NCI-H526 treated with DMSO at 0.1 percent for 48 hours (cell line): ENCODE data around the gene UGT2B17.
A peak's percentile ranks its signal among the peaks of the same experiment; 100 is the strongest.
"Not testable (repeated sequence)": the region's sequence is repeated elsewhere in the genome, so short reads cannot be mapped to it uniquely, and the experiment has no call there.

ENCODE experiments used
- DNase-seq: peaks from one replicate; lab custom pipeline; 2025; lab: John Stamatoyannopoulos, UW

The UGT2B17 gene

DNA sequence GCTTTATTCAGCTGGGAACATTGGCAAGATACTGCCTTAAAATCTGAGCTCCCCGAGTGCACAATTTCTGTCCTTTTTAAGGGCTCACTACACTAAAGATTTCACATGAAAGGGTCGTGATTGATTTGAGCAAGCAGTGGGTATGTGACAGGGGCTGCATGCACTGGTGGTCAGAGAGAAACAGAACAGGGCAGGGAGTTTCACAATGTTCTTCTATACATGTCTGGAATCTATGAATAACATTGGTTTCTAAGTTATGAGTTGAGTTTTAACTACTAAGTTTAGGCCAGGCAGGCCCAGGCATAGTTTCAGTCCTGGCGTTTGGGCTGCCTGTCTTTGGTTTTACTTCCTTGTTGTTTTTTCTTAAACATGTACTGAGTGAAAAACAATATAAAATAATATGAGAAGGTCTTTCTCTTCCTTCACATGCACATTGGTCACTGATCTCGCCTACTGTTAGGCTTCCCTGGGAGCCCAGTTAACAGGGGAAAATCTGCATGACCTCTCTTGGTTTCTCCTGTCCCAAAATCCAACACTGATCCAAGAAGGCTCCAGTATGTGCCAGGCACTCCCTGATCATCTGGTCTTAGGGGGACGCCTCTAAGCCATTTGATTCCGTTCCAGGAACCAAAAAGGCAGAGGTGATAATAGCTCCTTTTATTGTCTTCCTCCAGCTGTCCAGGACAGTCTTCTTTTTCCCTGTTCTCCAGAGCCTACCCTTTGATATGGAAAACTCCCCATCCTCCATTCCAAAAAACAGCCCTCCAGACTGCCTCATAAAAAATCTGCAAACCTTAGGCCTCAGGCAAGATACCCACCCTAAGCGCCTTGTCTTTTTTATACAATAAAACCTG is at the start of gene UGT2B17:
Gene UGT2B17 (minus strand): TSS at position 51 of the 854 bp plus-strand sequence. CDS start 7,838 bp downstream, outside the sequence.
- no peak for DNase-seq

DNA sequence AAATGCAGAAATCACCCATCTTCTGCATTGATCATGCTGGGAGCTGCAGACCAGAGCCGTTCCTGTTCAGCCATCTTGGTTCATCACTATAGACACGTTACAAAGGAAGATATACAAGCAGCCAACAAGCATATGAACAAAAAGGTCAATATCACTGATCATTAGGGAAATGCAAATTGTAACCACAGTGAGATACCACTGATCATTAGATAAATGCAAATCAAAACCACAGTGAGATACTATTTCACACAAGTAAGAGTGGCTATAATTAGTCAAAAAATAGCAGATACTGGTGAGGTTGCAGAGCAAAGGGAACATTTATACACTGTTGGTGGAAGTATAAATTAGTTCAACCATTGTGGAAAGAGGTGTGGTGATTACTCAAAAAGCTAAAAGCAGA is 46.6 kb upstream of the UGT2B17 start:
- DNase-seq, result peak; percentile 63

DNA sequence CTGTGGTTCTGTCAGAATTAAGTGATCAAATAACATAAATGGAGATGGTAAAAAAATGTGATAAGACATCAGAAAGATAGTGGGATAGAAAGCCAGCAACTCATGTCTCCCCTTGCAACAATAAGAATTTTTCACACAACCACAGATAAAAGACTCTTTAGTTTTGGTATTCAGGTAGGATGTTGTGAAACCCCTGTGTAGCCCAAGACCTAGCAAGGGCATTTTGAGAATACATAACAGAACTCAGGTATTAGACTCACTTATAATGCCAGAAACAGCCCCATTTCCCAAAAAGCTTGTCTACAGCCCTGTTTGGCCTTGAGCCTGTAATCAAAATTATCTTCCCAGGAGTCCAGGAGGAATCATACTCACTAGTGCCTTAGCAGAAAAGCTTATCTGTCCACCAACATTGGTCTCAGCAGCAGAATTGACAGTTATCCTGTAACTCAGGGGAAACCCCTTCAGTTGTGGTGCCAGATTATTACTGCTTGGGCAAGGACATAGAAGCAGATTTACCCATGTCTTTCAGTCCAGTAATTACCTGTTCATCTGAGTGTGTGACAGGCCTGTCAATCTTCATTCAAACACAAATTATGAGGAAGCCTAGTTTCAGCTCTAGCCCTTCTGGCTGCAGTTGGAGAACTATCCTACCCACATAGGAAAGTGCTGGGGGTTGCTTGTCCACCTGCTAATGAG is 41.0 kb upstream of the UGT2B17 start:
- no peak for DNase-seq

DNA sequence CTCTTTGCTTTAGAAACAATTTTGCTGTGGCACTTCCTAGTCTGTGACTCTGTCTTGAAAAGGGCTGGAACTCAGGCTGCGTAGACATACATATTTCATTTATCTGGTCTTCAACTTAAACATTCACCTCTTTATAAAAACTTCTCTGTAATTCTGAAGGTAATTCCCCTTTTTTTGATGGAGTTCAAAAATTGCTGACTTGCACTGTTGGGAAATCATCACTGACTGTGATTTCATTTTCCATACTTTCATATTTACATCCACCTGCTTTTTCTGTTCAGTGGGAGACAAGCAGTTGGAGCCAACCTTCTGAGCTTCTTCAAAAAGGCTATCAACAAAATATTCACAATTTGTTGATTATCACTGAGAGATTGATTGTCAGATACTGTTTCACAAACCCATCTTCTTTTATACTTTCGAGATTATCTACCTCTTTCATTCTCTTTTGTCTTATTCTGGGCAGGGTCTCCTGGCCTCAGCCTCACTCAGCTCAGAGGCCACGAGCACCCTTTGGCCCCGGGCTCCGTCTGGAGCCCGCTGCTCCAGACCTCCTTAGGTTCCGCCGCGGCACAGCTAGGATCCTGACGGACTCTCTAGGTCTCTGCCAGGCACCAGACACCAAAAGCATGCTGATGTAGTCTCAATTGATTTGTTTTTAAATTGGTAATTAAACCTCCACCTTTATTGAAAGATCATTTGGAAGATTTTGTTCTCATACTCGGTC is 39.7 kb upstream of the UGT2B17 start:
- DNase-seq, result no peak

DNA sequence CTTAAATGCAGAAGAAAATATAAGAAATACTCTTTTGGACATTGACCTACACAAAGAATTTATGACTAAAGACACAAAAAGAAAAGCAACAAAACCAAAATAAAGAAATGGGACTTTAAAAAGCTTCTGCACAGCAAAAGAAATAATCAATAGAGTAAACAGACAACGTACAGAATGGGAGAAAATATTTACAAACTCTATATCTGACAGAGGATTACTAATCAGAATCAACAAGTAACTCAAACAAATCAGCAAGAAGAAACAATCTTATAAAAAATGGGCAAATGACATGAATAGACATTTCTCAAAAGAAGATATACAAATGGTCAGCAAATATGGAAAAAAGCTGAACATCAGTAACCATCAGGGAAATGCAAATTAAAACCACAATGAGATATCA is 37.6 kb upstream of the UGT2B17 start:
- no peak for DNase-seq

DNA sequence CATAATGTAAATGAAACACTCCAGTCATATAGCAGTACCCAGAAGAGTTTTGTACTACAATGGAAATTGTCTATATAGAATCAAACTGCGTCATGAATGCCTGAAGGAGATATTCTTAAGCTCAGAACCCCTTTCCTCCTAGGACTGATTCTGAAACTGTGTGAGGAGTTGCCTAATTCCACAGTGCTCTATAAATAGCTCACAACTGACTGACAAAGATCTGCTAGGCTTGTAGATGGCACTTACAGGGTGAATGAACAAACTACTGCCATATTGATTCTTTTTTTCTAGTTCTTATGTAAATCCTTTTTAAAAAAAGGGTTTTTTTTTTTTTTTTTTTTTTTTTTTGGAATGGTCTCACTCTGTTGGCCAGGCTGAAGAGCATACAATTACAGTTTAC is 30.1 kb upstream of the UGT2B17 start:
- no peak for DNase-seq

DNA sequence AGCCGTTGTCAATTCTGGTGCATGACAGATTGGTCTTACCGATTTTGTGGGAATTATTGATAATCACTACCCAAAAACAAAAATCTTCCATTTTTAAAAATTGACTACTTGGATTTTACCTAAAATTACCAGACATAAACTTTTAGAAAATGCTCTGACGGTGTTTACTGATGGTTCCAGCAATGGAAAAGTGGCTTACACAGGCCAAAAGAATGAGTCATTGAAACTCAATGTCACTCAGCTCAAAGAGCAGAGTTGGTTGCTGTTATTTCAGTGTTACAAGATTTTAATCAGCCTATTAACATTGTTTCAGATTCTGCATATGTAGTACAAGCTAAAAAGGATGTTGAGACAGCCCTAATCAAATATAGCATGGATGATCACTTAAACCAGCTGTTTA is 23.0 kb upstream of the UGT2B17 start:
- no peak for DNase-seq

DNA sequence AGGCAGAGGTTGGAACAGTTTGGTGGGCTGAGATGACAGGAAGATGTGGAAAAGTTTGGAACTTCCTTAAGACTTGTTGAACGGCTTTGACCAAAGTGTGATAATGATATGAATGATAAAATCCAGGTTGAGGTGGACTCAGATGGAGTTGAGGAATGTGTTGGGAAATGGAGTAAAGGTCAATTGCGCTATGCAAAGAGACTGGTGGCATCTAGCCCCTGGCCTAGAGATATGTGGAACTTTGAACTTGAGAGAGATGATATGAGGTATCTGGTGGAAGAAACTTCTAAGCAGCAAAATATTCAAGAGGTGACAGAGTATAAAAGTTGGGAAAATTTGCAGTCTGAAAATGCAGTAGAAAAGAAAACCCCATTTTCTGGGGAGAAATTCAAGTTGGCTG is 21.4 kb upstream of the UGT2B17 start:
- no peak for DNase-seq

DNA sequence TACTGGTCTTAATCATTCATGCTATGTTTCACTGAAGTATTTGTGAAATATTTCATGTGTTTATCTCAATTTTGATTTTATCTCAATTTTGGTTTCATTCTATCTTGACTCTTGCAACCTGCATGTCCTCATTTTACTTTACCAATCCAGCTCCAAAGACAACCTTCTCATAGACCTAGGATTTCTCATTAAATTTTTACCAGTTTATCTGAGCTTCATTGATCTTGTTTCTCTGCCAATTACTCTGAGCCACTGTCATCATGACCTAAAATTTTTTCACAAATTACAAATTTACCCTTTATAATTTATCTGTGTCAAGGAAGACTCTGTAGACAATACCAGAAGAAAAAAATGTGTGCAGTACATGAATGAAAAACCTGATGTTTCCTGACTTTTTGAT is 18.6 kb upstream of the UGT2B17 start:
- no peak for DNase-seq

DNA sequence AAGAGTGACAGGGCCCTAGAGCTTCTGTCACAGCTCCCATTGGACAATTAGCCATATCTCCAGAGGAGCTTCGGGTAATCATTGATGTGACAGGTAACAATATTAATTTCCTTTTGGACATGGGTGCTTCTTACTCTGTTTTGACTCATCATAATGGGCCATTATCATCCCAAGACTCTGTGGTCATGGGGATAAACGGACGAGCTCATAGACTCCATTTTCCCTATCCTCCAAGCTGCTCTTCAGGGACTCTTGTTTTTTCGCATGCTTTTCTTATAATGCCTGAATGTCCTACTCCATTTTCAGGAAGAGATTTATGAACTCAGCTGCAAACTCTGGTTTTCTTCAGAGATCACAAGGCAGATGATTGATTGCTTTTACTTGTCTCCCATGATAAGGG is 17.0 kb upstream of the UGT2B17 start:
- DNase-seq, result no peak

DNA sequence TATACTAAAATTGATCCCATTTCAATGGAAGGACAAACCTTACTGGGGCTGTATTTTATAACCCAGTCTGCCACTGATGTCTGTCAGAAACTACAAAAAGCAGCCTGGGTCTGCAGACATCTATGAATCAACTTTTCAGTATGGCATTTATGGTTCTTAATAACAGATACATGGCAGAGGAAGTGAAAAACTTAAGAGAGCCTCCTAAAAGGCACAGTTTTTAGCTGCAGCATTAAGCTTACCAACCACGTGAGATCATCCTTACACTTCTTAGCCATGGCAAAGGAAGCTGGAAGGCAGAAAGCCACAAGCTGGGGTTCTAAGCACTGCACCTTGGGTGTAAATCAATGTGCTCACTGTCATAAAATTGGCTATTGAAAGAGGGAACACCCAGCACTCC is 16.6 kb upstream of the UGT2B17 start:
- DNase-seq, result no peak

DNA sequence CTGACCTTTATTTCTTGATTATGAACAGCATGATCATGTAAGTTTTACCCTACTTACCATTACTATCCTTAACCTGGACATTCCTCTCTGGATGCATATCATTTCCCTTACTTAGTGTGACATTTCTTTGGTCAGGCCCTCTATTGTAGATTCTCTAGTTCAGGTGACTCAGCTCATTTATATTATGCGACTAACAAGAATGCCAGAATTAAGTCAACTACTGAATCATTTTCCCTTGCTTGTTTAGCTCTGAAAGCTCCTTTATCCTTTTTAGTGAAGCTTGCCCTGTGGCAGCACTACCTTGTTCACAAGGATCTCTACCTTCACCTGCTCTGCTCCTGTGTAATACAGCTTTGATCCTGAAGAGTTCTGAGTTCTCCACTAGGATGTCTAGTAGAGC is 15.1 kb upstream of the UGT2B17 start:
- DNase-seq, result no peak

DNA sequence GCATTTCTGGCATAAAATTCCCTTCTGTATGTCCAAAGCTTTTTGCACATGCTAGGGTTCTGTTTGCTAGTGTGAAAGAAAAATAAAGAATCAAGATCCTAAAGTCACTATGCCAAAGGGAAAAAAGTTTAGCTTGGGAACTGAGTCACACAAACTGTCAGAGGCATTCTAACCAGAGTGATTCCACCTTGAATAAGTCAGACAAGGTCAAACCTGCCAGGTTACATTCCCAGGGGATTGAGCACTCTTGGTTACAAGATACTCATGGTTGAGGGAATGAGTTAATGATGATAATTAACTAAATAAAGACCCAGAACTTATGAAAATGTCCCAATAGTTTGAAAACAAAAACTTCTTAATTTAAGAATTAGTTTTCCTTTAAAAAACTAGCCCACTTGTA is 13.7 kb upstream of the UGT2B17 start:
- no peak for DNase-seq

DNA sequence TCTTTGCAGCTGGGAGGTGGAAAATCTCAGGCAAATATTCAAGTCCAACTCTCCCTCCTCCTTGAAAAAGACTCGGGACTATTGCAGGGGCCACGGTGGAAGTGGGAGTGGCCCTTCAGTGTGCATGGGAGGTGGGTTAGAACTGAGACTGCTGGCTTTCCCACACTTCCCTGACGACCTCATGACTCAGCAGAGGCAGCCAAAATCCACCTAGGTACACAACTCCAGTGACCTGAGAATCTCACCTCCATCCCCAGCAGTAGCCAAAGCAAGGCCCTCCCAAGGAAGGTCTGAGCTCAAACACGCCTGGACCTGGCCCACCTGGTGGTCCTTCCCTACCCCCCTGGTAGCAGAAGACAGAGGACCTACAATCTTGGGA is 6.2 kb upstream of the UGT2B17 start:
- DNase-seq, result no peak

DNA sequence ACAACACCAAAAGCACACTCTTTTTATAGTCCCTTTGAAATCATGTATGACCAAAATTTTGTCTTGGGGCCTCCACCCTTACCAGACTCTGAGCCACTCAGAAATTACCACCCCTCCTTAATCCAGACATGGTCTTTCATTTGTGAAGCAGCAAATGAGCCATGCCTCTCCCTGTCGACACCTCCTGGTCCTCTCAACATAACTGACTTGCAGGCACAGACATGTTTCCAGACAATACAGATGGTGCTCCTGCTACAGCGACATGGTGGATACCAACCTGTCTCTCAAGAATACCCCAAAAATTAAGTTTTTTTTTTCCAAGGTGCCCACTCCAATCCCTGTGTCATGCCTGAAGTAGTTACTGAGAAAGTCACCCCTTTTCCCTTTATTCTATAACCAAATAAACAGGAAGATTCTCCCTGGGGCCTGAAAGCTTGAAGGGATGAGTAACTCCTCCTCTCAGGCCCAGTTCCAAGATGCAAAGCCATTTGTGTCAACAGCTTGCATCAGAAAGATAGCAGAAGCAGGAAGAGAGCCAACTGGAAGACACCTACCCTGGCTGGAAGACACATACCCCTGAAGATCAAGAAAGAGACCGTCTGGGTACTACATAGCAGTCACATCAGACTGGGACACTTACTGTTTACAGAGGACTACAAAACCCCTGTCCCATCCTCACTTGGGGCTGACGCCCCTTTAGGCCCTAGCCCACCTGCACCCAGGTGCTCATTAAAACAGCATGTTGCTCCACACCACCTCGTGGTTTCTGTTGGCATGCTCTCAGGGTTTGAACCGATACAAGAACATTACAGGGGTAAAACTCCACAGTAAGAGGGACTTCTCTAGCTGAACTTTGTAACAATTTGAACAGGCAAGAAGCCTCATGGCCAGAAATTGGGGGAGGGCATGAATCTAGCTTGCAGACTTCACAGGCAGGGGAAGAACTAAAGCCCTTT is 5.5 kb upstream of the UGT2B17 start:
- no peak for DNase-seq

DNA sequence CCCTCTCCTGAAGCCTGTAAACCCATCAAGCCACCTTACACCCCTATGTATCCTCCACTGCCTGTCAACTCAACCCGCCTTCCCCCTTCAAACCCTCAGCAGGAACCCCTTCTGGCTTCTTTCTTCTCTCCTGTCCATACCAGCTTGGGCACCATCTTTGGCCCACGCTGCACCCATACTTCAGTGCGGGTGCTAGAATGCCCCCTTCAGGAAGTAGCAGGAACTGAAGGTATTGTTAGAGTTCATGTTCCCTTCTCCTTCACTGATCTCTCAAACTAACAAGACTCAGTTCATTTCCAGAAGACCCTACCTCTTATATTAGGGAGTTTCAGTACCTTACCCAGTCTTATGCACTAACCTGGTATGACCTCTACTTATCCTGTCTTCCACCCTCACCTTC is 1.5 kb upstream of the UGT2B17 start:
- no peak for DNase-seq

DNA sequence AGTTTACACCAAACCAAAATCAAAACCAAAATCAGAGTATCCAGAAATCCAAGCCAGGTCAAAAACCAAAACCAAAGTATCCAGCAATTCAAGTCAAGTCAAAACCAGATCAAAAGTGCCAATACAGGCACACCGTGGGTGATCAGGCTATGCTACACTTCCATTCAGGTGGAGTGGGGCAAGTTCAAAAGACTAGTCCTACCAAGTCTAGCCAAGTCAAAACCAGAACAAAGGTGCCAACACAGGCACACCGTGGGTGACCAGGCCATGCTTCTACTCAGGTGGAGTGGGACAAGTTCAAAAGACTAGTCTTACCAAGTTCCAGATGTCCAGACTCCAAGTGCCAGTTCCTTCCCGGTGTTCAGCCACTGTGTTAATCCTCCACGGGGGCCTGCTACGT is 486 bp downstream of the UGT2B17 start:
- not testable (repeated sequence) for DNase-seq

DNA sequence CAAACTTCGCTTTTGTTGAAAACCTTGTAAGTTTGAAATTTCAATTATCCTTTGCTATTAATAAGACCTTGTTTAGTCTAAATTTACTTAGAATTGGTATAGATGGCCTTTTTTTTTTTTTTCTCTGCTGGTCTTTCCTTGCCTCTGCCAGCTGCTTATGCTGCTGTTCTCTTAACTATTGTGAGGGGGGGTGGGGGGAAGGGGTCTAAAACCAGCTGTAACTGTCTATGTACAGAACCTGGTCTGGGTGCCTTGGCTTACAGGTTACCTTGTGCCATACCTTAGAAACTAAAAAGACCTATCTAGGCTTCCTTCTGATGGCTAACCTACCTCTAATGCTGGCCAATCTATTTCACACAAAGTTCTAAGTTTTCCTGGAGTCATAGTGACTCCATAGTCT is 1.0 kb downstream of the UGT2B17 start:
- no peak for DNase-seq

DNA sequence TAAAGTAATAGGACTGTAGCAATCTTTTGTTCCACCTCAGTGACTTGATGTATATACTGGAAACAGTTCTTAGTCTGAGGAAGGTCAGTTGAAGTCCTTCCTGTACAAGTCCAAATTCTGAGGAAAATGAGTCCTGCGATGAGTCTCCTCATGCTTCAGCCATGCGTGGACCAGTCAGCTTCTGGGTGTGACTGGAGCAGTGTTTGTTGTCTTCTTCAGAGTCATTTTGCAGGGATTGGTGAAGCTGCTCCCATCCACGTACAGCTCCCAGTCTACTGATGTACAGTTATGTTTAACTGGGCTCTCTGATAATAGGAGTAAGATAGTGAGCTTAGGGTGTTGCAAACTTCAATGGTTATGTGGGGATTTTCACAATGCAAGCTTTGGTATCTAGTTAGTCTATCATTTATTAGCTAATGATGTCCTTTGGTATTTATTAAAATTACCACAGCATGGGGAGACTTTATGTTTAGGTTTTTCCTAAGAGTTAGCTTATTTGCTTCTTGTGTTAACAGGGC is 3.4 kb downstream of the UGT2B17 start:
- DNase-seq, result no peak

DNA sequence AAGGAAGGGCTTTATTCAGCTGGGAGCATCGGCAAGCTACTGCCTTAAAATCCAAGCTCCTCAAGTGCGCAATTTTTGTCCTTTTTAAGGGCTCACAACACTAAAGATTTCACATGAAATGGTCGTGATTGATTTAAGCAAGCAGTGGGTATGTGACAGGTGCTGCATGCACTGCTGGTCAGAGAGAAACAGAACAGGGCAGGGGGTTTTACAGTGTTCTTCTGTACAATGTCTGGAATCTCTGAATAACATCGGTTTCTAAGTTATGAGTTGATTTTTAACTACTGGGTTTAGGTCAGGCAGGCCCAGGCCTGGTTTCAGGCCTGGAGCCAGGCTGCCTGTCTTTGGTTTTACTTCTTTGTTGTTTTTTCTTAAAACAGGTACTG is 6.0 kb downstream of the UGT2B17 start:
- no peak for DNase-seq

DNA sequence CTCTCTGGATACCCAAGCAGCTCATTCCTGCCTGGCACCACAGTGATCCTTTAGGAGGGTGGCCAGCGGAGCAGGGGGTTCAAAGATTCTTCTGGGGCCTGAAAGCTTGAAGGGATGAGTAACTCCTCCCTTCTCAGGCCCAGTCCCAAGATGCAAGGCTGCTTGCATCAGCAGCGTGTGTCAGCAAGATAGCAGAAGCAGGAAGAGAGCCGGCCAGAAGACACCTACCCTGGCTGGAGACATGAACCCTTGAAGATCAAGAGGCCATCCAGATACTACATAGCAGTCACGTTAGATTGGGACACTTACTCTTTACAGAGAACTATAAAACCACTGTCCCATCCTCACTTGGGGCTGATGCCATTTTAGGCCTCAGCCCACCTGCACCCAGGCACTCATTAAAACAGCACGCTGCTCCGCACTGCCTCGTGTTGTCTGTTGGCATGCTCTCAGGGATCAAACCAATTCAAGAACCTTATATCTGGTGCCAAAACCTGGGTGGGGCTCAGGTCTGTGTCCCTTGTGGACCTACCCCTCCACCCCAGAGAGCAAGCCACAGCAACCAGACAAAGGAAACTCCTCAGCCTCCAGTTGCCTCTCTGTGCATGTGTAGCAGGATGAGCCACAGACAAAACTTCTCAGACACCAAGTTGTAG is 6.5 kb downstream of the UGT2B17 start:
- DNase-seq, result no peak
